A549 (cell line): ENCODE measurements around the gene SLFN5. TPM values are rescaled to one million over a fixed set of nuclear protein-coding genes. Genes with fewer than 3 reads are reported as not detected.

ENCODE experiments used
- ATAC-seq, 2 experiments: fragments of 200-7000 bp in 1 of 2; fragments of >200 bp in 1 of 2; cut with Nextera tagmentation in 1 of 2; cut with Tn5 transposase in 1 of 2; 3 replicates each; pipeline versions ENCODE4 v1.8.0 to v1.9.1; 2018 to 2020; ENCODE audit warnings: mild to moderate bottlenecking in 1 of 2, moderate library complexity in 1 of 2
- CTCF ChIA-PET: fragments of 300-600 bp; sonication (Branson Sonifier 250); formaldehyde crosslinking; extraction: SDS; loops from one replicate; lab custom pipeline; 2021; ENCODE audit warnings: antibody characterized with exemption, inconsistent platforms; lab: Yijun Ruan, JAX
- POLR2A ChIA-PET: fragments of 350-600 bp; formaldehyde crosslinking; extraction: SDS; loops from one replicate; lab custom pipeline; 2021; ENCODE audit warnings: antibody characterized with exemption, inconsistent platforms; lab: Yijun Ruan, JAX
- DNase-seq, 2 experiments: peaks; one replicate each; pipeline versions ENCODE4 v3.0.0 to v3.0.0-alpha.2; 2011 to 2016; ENCODE audit warnings: low read depth in 1 of 2, low spot score in 1 of 2
- FAIRE-seq: peaks from 2 replicates; lab custom pipeline; 2011; peaks lifted over from hg19 to GRCh38; lab: Jason Lieb, UNC
- H3K27ac ChIP-seq, 2 experiments: fragments of >200 bp; sonication (Bioruptor Twin); formaldehyde crosslinking; 3 replicates each; pipeline ENCODE4 v1.5.1; 2016 to 2017
- H3K4me1 ChIP-seq: fragments of >200 bp; sonication (Bioruptor Twin); formaldehyde crosslinking; 3 replicates; pipeline ENCODE4 v1.6.1; 2016
- H3K4me2 ChIP-seq: fragments of >200 bp; sonication (Bioruptor Twin); formaldehyde crosslinking; 3 replicates; pipeline ENCODE4 v1.6.1; 2016
- H3K4me3 ChIP-seq: fragments of >200 bp; sonication (Bioruptor Twin); formaldehyde crosslinking; 3 replicates; pipeline ENCODE4 v1.5.1; 2016
- H3K9me3 ChIP-seq: fragments of >200 bp; sonication (Bioruptor Twin); formaldehyde crosslinking; 3 replicates; pipeline ENCODE4 v1.6.1; 2016
- ATOH8 ChIP-seq: fragments of 250-450 bp; sonication (Bioruptor Pico); IDR thresholded peaks from 2 replicates; pipeline ENCODE4 v1.5.0; 2020; ENCODE audit warnings: low read depth, mild to moderate bottlenecking, moderate library complexity
- BHLHE40 ChIP-seq: IDR thresholded peaks from 2 replicates; pipeline ENCODE4 v1.6.1; 2012; ENCODE audit warnings: low read depth, low read length, inconsistent platforms
- CBX8 ChIP-seq: fragments of 200-600 bp; sonication (generic); IDR thresholded peaks from 2 replicates; pipeline ENCODE4 v1.6.1; 2016
- CEBPB ChIP-seq, 2 experiments: fragments of >200 bp in 1 of 2; sonication (Bioruptor Twin) in 1 of 2; formaldehyde crosslinking in 1 of 2; IDR thresholded peaks; 2 replicates each; pipeline ENCODE4 v1.6.1; 2012 to 2016
- CHD4 ChIP-seq: fragments of 200-600 bp; sonication (generic); IDR thresholded peaks from 2 replicates; pipeline ENCODE4 v1.6.1; 2016; ENCODE audit warnings: antibody characterized with exemption, mild to moderate bottlenecking, borderline replicate concordance
- ELK1 ChIP-seq: fragments of 150-350 bp; IDR thresholded peaks from 2 replicates; pipeline ENCODE4 v1.6.1; 2014; ENCODE audit warnings: low read depth, mild to moderate bottlenecking, low read length
- ESRRA ChIP-seq: fragments of 150-350 bp; IDR thresholded peaks from 2 replicates; pipeline ENCODE4 v1.6.1; 2014; ENCODE audit warnings: mild to moderate bottlenecking, low read length, borderline replicate concordance
- FOSL2 ChIP-seq, 2 experiments: fragments of 450-650 bp in 1 of 2; fragments of >200 bp in 1 of 2; sonication (Bioruptor Twin) in 1 of 2; formaldehyde crosslinking; IDR thresholded peaks; 2 replicates each; pipeline versions ENCODE4 v1.5.0 to v1.6.1; 2016 to 2020; ENCODE audit warnings: mild to moderate bottlenecking in 1 of 2, moderate library complexity in 1 of 2
- HEYL ChIP-seq: fragments of 250-450 bp; sonication (Bioruptor Pico); IDR thresholded peaks from 2 replicates; pipeline ENCODE4 v1.8.0; 2021; ENCODE audit warnings: mild to moderate bottlenecking, moderate library complexity
- HOXA7 ChIP-seq: fragments of 250-450 bp; sonication (Bioruptor Pico); IDR thresholded peaks from 2 replicates; pipeline ENCODE4 v1.5.0; 2020; ENCODE audit warnings: mild to moderate bottlenecking, moderate library complexity
- MAFK ChIP-seq: fragments of 450-650 bp; IDR thresholded peaks from 2 replicates; pipeline ENCODE4 v1.6.1; 2014; ENCODE audit not compliant: partially characterized antibody
- PHF8 ChIP-seq: fragments of 200-600 bp; sonication (generic); IDR thresholded peaks from 2 replicates; pipeline ENCODE4 v1.6.1; 2016; ENCODE audit warnings: low read depth, mild to moderate bottlenecking, antibody characterized with exemption, moderate library complexity, borderline replicate concordance
- TFCP2L1 ChIP-seq: fragments of 250-450 bp; sonication (Bioruptor Pico); IDR thresholded peaks from 2 replicates; pipeline ENCODE4 v1.5.0; 2021; ENCODE audit warnings: mild to moderate bottlenecking
- TP53 ChIP-seq: fragments of 250-450 bp; sonication (Bioruptor Pico); IDR thresholded peaks from 2 replicates; pipeline ENCODE4 v1.5.0; 2021; ENCODE audit warnings: mild to moderate bottlenecking, moderate library complexity
- ZC3H11A ChIP-seq: fragments of 450-650 bp; IDR thresholded peaks from 2 replicates; pipeline ENCODE4 v1.6.1; 2014; ENCODE audit warnings: antibody characterized with exemption, mild to moderate bottlenecking
- ZFP36 ChIP-seq: fragments of 450-650 bp; IDR thresholded peaks from 2 replicates; pipeline ENCODE4 v1.6.1; 2014; ENCODE audit warnings: borderline replicate concordance; ENCODE audit not compliant: partially characterized antibody
- WGBS: methylation state at CpG from one replicate; pipeline ENCODE4 v1.1.6; 2017; ENCODE audit errors: missing lambda C conversion rate; 5-methylcytosine and 5-hydroxymethylcytosine counted together
- polyA plus RNA-seq, 4 experiments: library from polyadenylated mRNA; depleted of rRNA in 3 of 4; stranded (reverse); fragments of >200 nt; fragmentation: RNase III in 1 of 4; extraction: RNeasy Plus Mini Kit Qiagen cat#74134 plus additional on column Dnase treatment in 1 of 4; gene quantifications; 2 replicates in 3 of 4; 3 replicates in 1 of 4; pipeline ENCODE4 v1.2.3, GENCODE V29; 2011 to 2017
- TF ChIP-seq, protein P1 (sequence below): fragments of >200 bp; sonication (Bioruptor Twin); formaldehyde crosslinking; IDR thresholded peaks from 3 replicates; pipeline ENCODE4 v1.6.1; 2016
- TF ChIP-seq, protein P2 (sequence below): fragments of >200 bp; sonication (Bioruptor Twin); formaldehyde crosslinking; IDR thresholded peaks from 2 replicates; pipeline ENCODE4 v1.6.1; 2016
- TF ChIP-seq, protein P3 (sequence below): fragments of 450-650 bp; IDR thresholded peaks from 2 replicates; pipeline ENCODE4 v1.6.1; 2014; ENCODE audit warnings: antibody characterized with exemption

SLFN5 gene
- polyA plus RNA-seq, 2 of the 4 experiments (the other 2 are of a cell fraction) = 1.9 to 33.1 TPM

DNA sequence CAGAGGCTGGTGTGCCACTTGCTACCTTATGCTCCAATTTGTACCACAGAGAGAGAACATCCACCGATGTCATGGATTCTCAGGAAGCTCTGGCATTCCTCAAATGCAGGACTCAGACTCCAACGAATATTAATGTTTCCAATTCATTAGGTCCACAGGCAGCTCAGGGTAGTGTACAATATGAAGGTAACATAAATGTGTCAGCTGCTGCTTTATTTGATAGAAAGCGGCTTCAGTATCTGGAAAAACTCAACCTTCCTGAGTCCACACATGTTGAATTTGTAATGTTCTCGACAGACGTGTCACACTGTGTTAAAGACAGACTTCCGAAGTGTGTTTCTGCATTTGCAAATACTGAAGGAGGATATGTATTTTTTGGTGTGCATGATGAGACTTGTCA is 16.1 kb downstream of the SLFN5 start:
- TF ChIP-seq CHD4 (no peak), HEYL (no peak), TFCP2L1 (no peak), TP53 (no peak), ZFP36 (no peak), ELK1 (no peak), BHLHE40 (no peak), FOSL2 (IDR thresholded peaks at IDR 0.05) (no peak), FOSL2 (CRISPR knock-in tag; IDR thresholded peaks at IDR 0.05) (no peak), ZC3H11A (no peak)
- TF ChIP-seq, protein P1, sequence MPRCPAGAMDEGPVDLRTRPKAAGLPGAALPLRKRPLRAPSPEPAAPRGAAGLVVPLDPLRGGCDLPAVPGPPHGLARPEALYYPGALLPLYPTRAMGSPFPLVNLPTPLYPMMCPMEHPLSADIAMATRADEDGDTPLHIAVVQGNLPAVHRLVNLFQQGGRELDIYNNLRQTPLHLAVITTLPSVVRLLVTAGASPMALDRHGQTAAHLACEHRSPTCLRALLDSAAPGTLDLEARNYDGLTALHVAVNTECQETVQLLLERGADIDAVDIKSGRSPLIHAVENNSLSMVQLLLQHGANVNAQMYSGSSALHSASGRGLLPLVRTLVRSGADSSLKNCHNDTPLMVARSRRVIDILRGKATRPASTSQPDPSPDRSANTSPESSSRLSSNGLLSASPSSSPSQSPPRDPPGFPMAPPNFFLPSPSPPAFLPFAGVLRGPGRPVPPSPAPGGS = no peak
- H3K4me1 ChIP-seq = peaks cover 32% of the 10 kb centered on the region
- CTCF ChIA-PET = interaction anchor here (1.1 kb wide), 1 partner anchor 57 kb away, joined by 3 read pairs; no protein-coding TSS in a partner anchor
- H3K4me2 ChIP-seq = no peak overlapping the region
- POLR2A ChIA-PET = interaction anchor here (3.9 kb wide), 1 partner anchor 15 kb away, joined by 65 read pairs; the partner anchor contains the start of gene SLFN5
- ATAC-seq = no peak
- H3K4me3 ChIP-seq = no peak overlapping the region
- peak; percentile 88 for FAIRE-seq
- no peak for DNase-seq
- WGBS = 93% methylated on average over 6 of the region's 6 CpGs
- no peak overlapping the region for H3K27ac ChIP-seq
- H3K9me3 ChIP-seq = peaks cover 8% of the 10 kb centered on the region; the same call in 2 of the 3 replicates

- no peak overlapping the region for H3K27ac ChIP-seq
- TF ChIP-seq ELK1 (no peak), TFCP2L1 (no peak), ZFP36 (no peak), CBX8 (no peak), ESRRA (no peak), HOXA7 (no peak), ATOH8 (CRISPR knock-in tag) (no peak), CEBPB (IDR thresholded peaks at IDR 0.05) (no peak), PHF8 (no peak), MAFK (no peak)
- TF ChIP-seq, protein P2, sequence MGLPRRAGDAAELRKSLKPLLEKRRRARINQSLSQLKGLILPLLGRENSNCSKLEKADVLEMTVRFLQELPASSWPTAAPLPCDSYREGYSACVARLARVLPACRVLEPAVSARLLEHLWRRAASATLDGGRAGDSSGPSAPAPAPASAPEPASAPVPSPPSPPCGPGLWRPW = no peak
- TF ChIP-seq, protein P3, sequence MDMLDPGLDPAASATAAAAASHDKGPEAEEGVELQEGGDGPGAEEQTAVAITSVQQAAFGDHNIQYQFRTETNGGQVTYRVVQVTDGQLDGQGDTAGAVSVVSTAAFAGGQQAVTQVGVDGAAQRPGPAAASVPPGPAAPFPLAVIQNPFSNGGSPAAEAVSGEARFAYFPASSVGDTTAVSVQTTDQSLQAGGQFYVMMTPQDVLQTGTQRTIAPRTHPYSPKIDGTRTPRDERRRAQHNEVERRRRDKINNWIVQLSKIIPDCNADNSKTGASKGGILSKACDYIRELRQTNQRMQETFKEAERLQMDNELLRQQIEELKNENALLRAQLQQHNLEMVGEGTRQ = no peak
- CTCF ChIA-PET = interaction anchor here (1.2 to 4.3 kb wide), 3 partner anchors 25 to 269 kb away, joined by 3 to 20 read pairs (median 5); no protein-coding TSS in a partner anchor
These were observed 22.2 kb downstream of the SLFN5 start for GRCh38 chr17:35265071-35265470.

More at GRCh38 chr17:35265071-35265470, 22.2 kb downstream of the SLFN5 start:
- Histone ChIP-seq H3K9me3 (no peaks in the 10 kb centered on the region), H3K4me2 (no peak overlapping the region), H3K4me1 (no peaks in the 10 kb centered on the region), H3K4me3 (no peak overlapping the region)
- POLR2A ChIA-PET = no interaction called here
- ATAC-seq (no peak), DNase-seq (no peak), FAIRE-seq (no peak)
- WGBS = 88% methylated on average over 5 of the region's 5 CpGs
